HG02678 (cell line): ENCODE results near the gene MYCBPAP.

Experiments
- ATAC-seq: cut with Tn5 transposase; IDR thresholded peaks from one replicate; pipeline ENCODE4 v1.9.1; 2021; ENCODE audit warnings: mild to moderate bottlenecking, moderate library complexity; ENCODE audit not compliant: unreplicated experiment

Gene MYCBPAP

GRCh38 chr17:50536683-50537646, 28.7 kb downstream of the MYCBPAP start:
- no peak for ATAC-seq

GRCh38 chr17:50537721-50538548, 29.7 kb downstream of the MYCBPAP start:
- ATAC-seq = no peak

GRCh38 chr17:50538549-50539410, 30.5 kb downstream of the MYCBPAP start:
- ATAC-seq = no peak

GRCh38 chr17:50539762-50540559, 31.7 kb downstream of the MYCBPAP start:
- ATAC-seq = no peak

GRCh38 chr17:50540560-50541401, 32.5 kb downstream of the MYCBPAP start:
- ATAC-seq = no peak

- ATAC-seq = no peak
Observed at GRCh38 chr17:50541402-50541715, 33.1 kb downstream of the MYCBPAP start.

- ATAC-seq = peak; percentile 83
Observed at GRCh38 chr17:50541716-50542688, 33.8 kb downstream of the MYCBPAP start.

- ATAC-seq = no peak
Observed at GRCh38 chr17:50542795-50543774, 34.8 kb downstream of the MYCBPAP start.

- ATAC-seq = no peak
Observed at GRCh38 chr17:50544516-50544915, 36.3 kb downstream of the MYCBPAP start.

- ATAC-seq = no peak
Observed at GRCh38 chr17:50545311-50545710, 37.1 kb downstream of the MYCBPAP start.

- ATAC-seq = no peak
Observed at GRCh38 chr17:50546701-50547034, 38.4 kb downstream of the MYCBPAP start.

GRCh38 chr17:50547035-50547735, 38.9 kb downstream of the MYCBPAP start, which contains the start of gene SPATA20:
Gene SPATA20 (plus strand): TSS chr17:50547174. CDS start chr17:50547209, 35 bp downstream.
- peak; percentile 59 for ATAC-seq

GRCh38 chr17:50547736-50548083, 39.5 kb downstream of the MYCBPAP start:
- ATAC-seq = no peak

- ATAC-seq = no peak
Observed at GRCh38 chr17:50548831-50549230, 40.6 kb downstream of the MYCBPAP start.

GRCh38 chr17:50549256-50549941, 41.2 kb downstream of the MYCBPAP start:
- no peak for ATAC-seq

- ATAC-seq = no peak
Observed at GRCh38 chr17:50549969-50550368, 41.7 kb downstream of the MYCBPAP start.
